Activated CD4-positive, alpha-beta T cell treated with anti-CD3 and anti-CD28 coated beads for 36 hours (primary cell): ENCODE measurements around the gene CHRNA5. TPM values are rescaled to one million over a fixed set of nuclear protein-coding genes. Genes with fewer than 3 reads are reported as not detected.

Experiments
- ATAC-seq: fragments of 200-7000 bp; cut with Tn5 transposase; one replicate; pipeline ENCODE4 v1.10.0; 2021; ENCODE audit warnings: mild to moderate bottlenecking, moderate library complexity
- CTCF ChIA-PET: fragments of 350-600 bp; sonication (Branson Sonifier 250); formaldehyde crosslinking; loops from one replicate; lab custom pipeline; 2021; ENCODE audit warnings: antibody characterized with exemption; lab: Charles Lee
- POLR2A ChIA-PET: fragments of 350-600 bp; sonication (Branson Sonifier 250); formaldehyde crosslinking; loops from one replicate; lab custom pipeline; 2021; ENCODE audit warnings: antibody characterized with exemption, inconsistent platforms; lab: Charles Lee
- DNase-seq: peaks from one replicate; pipeline ENCODE4 v3.0.0-alpha.2; 2020
- H3K27ac Mint-ChIP-seq: one replicate; pipeline ENCODE4 v1.8.0; 2021; ENCODE audit warnings: mixed read lengths
- H3K27me3 Mint-ChIP-seq: one replicate; pipeline ENCODE4 v1.8.0; 2021; ENCODE audit warnings: mixed read lengths
- H3K36me3 Mint-ChIP-seq: one replicate; pipeline ENCODE4 v1.8.0; 2021; ENCODE audit warnings: low read depth, mixed read lengths
- H3K4me1 Mint-ChIP-seq: one replicate; pipeline ENCODE4 v1.8.0; 2021; ENCODE audit warnings: mixed read lengths
- H3K4me3 Mint-ChIP-seq: one replicate; pipeline ENCODE4 v1.8.0; 2021; ENCODE audit warnings: mild to moderate bottlenecking, moderate library complexity, mixed read lengths
- H3K9me3 Mint-ChIP-seq: one replicate; pipeline ENCODE4 v1.8.0; 2021; ENCODE audit warnings: low read depth, mixed read lengths
- intact Hi-C, 2 experiments: fragments of 100-400 bp; cut with DNase I in 1 of 2; cut with micrococcal nuclease in 1 of 2; formaldehyde crosslinking; loops; one replicate each; pipeline versions ENCODE4 v1.14.2 to v1.15.1; 2022 to 2024; cut with DNase I, micrococcal nuclease
- total RNA-seq, 2 experiments: library from RNA; stranded (reverse); gene quantifications; one replicate each; pipeline ENCODE4 v1.2.3, GENCODE V29; 2021

CHRNA5 gene
- total RNA-seq, 2 experiments from 2014 or later = 6.5 to 8.5 TPM

DNA sequence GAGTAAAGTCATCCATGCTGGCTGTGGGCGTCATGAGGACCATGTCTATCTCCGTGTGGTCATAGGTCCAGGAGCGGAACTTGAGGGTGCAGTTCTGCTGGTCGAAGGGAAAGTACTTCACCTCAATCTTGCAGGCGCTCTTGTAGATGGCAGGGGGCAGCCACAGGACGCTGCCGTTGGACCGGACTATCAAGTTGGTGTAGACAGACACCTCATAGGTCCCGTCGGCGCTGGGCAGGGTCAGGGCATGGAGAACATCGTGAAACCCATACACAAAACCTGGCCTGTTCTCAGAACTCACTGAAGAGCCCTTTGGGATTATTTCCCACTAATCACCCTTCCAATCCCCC lies 64.4 kb downstream of the CHRNA5 start:
- POLR2A ChIA-PET = no interaction called here
- Mint-ChIP-seq H3K27ac (no peak overlapping the region), H3K4me1 (no peaks in the 10 kb centered on the region), H3K4me3 (no peak overlapping the region), H3K36me3 (no peaks in the 10 kb centered on the region), H3K9me3 (peaks cover 2% of the 10 kb centered on the region), H3K27me3 (peaks cover 4% of the 10 kb centered on the region)
- DNase-seq (no peak), ATAC-seq (no peak)
- CTCF ChIA-PET = no interaction called here
- intact Hi-C loops = no loop called here

DNA sequence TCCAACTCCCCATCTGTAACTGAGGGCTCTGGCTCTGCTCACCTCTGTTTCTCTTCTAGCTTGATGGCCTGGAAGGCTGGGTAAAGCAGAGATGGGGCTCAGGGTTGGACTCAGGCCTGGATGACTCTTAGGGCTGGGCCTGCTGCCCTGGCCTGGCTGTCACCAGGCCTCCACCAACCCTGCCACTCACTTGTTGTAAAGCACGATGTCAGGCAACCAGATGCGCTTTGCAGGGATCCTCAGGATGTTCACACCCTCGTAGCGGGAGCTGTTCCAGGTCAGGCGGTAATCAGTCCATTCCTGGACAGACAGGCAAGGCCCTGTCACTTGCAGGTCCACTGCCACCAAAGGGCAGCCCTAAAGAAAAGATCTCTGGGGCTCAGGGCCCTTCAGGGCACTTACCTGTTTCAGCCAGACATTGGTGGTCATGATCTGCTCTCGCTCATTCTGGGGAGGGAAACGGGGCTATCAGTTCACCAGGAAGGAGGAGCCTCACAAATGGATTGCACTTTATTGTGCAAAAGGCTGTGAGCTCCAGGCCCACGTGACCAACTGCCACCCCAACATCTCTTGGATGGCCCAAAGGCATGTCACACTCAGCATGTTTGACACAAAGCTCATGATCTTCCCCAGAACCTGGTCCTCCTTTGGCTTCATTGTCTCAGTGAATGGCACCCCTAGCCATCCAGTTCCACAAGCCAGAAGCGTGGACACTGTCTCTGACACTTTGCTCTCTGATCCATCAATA lies 65.7 kb downstream of the CHRNA5 start:
- Mint-ChIP-seq H3K9me3 (peaks cover 2% of the 10 kb centered on the region), H3K4me3 (no peak overlapping the region), H3K27me3 (peaks cover 4% of the 10 kb centered on the region), H3K4me1 (no peaks in the 10 kb centered on the region), H3K27ac (no peak overlapping the region), H3K36me3 (no peaks in the 10 kb centered on the region)
- POLR2A ChIA-PET = no interaction called here
- ATAC-seq (no peak), DNase-seq (no peak)
- CTCF ChIA-PET = interaction anchor here (0.7 kb wide), 1 partner anchor 21 kb away, joined by 3 read pairs; no protein-coding TSS in a partner anchor
- intact Hi-C loops = no loop called here

DNA sequence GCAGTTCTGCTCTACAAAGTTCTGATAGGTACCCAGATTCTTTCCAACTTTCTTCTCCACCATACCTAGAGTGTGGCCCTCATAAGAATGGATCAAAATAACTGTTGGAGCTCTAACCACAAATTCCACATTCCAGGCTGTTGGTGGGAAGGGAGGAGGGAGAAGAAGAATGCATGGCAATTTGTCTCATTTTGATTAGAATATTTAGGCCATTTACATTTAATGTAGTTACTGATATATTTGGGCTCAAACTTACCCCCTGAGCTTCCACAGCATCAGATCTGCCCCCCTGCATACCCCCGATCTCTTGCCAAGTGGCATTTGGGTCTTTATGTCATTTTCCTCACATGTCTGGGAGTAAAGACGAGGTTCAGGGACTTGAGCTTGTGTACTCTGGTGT lies 68.0 kb downstream of the CHRNA5 start:
- DNase-seq = no peak
- H3K27me3 Mint-ChIP-seq = peaks cover 2% of the 10 kb centered on the region
- H3K4me1 Mint-ChIP-seq = no peaks in the 10 kb centered on the region
- no peaks in the 10 kb centered on the region for H3K36me3 Mint-ChIP-seq
- peaks cover 2% of the 10 kb centered on the region for H3K9me3 Mint-ChIP-seq
- H3K27ac Mint-ChIP-seq = no peak overlapping the region
- intact Hi-C loops = no loop called here
- CTCF ChIA-PET = interaction anchor here (1.5 kb wide), 1 partner anchor 77 kb away, joined by 5 read pairs; no protein-coding TSS in a partner anchor
- POLR2A ChIA-PET = no interaction called here
- no peak for ATAC-seq
- no peak overlapping the region for H3K4me3 Mint-ChIP-seq

- Mint-ChIP-seq H3K27ac (no peak overlapping the region), H3K27me3 (peaks cover 6% of the 10 kb centered on the region), H3K4me1 (no peaks in the 10 kb centered on the region), H3K36me3 (no peaks in the 10 kb centered on the region), H3K9me3 (peaks cover 2% of the 10 kb centered on the region), H3K4me3 (no peak overlapping the region)
- CTCF ChIA-PET = interaction anchor here (0.7 to 1.5 kb wide), 3 partner anchors 73 to 105 kb away, joined by 3 to 5 read pairs (median 3); no protein-coding TSS in a partner anchor
- ATAC-seq = no peak
- intact Hi-C loops = no loop called here
- DNase-seq = no peak
- POLR2A ChIA-PET = no interaction called here
These were observed 69.2 kb downstream of the CHRNA5 start for GRCh38 chr15:78634210-78635145.

- Mint-ChIP-seq H3K27me3 (peaks cover 8% of the 10 kb centered on the region), H3K9me3 (peaks cover 2% of the 10 kb centered on the region), H3K4me1 (no peaks in the 10 kb centered on the region), H3K4me3 (no peak overlapping the region), H3K36me3 (no peaks in the 10 kb centered on the region), H3K27ac (no peak overlapping the region)
- ATAC-seq (no peak), DNase-seq (no peak)
- CTCF ChIA-PET = interaction anchor here (0.7 to 0.8 kb wide), 2 partner anchors 72 to 104 kb away, joined by 3 read pairs; no protein-coding TSS in a partner anchor
- POLR2A ChIA-PET = no interaction called here
- intact Hi-C loops = no loop called here
These were observed 70.0 kb downstream of the CHRNA5 start for GRCh38 chr15:78635346-78635745.

DNA sequence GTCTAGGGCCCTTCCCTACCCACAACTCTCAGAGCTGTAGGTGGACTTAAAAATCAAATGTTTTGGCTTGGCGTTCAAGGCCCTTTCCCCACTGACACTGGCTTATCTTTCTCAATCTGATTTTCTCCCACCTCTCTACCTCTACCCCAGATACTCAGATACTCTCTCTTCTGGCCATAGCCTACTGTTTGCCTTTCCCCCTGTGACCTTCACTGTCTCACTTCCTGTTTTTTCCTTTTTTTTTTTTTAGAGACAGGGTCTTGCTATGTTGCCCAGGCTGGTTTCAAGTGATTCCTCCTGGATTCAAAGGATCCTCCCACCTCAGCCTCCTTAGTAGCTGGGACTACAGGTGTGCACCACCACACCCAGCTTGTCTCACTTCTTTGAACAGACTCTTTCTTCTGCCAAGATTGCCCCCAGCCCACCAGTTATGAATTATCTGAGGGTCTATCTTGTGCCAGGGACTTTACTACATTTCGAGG lies 71.1 kb downstream of the CHRNA5 start:
- ATAC-seq = no peak
- CTCF ChIA-PET = interaction anchor here (0.7 to 4.2 kb wide), 2 partner anchors 17 to 73 kb away, joined by 3 to 33 read pairs; no protein-coding TSS in a partner anchor
- intact Hi-C loops = no loop called here

DNA sequence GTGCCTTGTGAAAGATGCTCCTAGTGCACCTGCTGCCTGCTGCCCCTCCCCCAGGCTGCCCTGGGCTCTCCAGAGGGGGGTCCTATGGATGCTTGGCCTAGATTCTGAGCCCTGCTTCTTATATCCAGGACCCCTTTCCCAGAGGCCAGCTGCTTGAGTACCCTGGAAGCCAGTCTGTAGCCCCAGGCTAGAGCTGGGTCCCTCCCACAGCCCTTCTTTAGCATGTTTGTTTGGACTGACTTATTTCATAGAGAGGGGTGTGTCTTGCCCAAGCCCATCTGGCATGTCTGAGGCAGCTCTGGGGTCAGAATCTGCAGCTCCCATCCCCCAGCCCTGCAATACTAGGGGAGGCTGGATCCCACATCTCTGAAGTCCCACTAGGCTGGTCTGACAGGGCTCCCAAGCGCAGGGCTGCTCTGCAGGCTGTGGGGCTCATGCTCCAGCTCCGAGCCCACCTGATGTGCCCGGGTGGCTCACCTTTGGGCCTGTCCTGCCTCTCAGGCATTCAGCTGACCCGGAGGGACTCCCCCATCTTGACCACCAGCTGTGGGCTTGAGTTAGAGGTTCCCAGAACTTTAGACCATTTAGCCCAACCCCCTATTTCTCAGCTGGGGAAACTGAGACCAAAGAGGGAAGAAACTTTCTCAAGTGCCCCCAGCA lies 72.6 kb downstream of the CHRNA5 start:
- intact Hi-C loops = loop anchor here (1.0 kb wide), 2 partner anchors 71 to 113 kb away; no protein-coding TSS in a partner anchor
- ATAC-seq (no peak), DNase-seq (no peak)
- Mint-ChIP-seq H3K4me3 (no peak overlapping the region), H3K27ac (no peak overlapping the region), H3K4me1 (peaks cover 8% of the 10 kb centered on the region), H3K27me3 (peaks cover 19% of the 10 kb centered on the region), H3K9me3 (peaks cover 1% of the 10 kb centered on the region), H3K36me3 (no peaks in the 10 kb centered on the region)
- ChIA-PET CTCF (interaction anchor here (0.6 to 4.2 kb wide), 12 partner anchors 9 to 113 kb away, joined by 3 to 33 read pairs (median 4); no protein-coding TSS in a partner anchor), POLR2A (interaction anchor here (0.6 kb wide), 1 partner anchor 117 kb away, joined by 3 read pairs; no protein-coding TSS in a partner anchor)

More for the DNA sequence above, 71.1 kb downstream of the CHRNA5 start:
- peaks cover 2% of the 10 kb centered on the region for H3K9me3 Mint-ChIP-seq
- H3K4me1 Mint-ChIP-seq = peaks cover 3% of the 10 kb centered on the region
- POLR2A ChIA-PET = interaction anchor here (0.6 kb wide), 1 partner anchor 107 kb away, joined by 3 read pairs; no protein-coding TSS in a partner anchor
- no peaks in the 10 kb centered on the region for H3K36me3 Mint-ChIP-seq
- no peak for DNase-seq
- no peak overlapping the region for H3K4me3 Mint-ChIP-seq
- H3K27ac Mint-ChIP-seq = no peak overlapping the region
- peaks cover 14% of the 10 kb centered on the region for H3K27me3 Mint-ChIP-seq

DNA sequence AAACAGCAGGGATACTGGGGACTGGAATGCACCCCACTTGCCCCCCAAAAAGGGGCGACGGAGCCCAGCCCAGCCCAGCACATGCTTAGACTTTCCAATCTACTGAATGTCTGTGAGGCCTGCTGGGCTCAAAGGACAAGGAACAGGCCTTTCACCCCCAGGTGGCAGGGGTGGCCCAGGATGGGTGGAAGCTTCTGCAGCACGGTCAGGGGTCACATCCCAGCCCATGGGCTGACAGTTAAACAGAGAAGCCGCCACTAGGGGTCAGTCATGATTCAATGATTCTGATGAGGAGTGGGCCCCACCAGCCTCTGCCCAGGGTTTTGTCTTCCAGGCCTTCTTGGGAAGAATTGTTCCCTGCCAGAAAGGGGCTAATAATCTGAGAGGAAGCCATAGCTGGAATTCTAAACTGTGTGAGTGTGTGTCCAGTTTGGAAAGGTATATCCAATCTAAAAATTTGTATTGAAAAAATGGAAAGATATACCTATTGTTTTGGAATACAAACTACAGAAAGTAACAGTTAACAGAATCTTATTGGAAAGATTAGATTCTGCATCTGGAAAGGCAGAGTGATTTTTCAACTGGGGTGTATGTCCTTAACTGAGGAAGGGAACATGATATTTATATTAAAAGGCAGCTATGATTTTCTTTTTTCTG lies 73.5 kb downstream of the CHRNA5 start:
- intact Hi-C loops = loop anchor here (1.0 kb wide), 2 partner anchors 71 to 113 kb away; no protein-coding TSS in a partner anchor
- DNase-seq (peak; percentile 78), ATAC-seq (peak; percentile 65)
- Mint-ChIP-seq H3K4me3 (no peak overlapping the region), H3K27me3 (peaks cover 19% of the 10 kb centered on the region), H3K36me3 (no peaks in the 10 kb centered on the region), H3K27ac (no peak overlapping the region), H3K9me3 (no peaks in the 10 kb centered on the region), H3K4me1 (peaks cover 8% of the 10 kb centered on the region)
- ChIA-PET CTCF (interaction anchor here (0.6 to 4.2 kb wide), 14 partner anchors 12 to 140 kb away, joined by 3 to 33 read pairs (median 4); partner anchors contain the start of gene CHRNA5), POLR2A (no interaction called here)

DNA sequence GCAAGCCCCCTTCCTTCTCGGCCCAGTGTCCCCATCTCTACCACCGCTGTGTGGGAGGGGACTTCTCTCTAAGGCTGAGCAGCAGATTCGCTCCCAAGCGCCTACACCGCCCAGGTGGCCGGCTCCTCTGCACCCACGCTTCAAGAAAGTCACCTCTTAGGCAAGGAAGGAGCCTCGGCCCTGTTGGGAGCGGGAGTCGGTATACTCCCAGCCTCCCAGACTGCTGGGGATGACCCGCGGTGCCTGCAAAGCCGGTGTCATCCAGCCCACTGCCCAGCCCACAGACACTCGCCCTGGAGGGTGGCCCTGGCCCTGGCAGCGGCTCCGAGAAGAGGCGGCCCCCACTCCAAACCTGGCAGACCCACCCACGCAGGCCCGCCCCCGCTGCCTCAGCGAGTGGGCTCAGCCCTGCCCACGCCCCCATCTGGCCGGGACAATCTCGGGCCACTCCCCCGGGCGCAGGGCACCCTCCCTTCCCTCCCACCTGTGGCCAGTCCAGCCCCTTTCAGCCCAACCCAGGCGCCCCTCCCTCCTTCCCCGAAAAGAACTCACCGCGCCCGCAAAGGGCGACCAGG lies 75.3 kb downstream of the CHRNA5 start:
- DNase-seq (no peak), ATAC-seq (no peak)
- Mint-ChIP-seq H3K9me3 (no peaks in the 10 kb centered on the region), H3K36me3 (no peaks in the 10 kb centered on the region), H3K27me3 (peaks cover 19% of the 10 kb centered on the region), H3K27ac (no peak overlapping the region), H3K4me1 (peaks cover 8% of the 10 kb centered on the region), H3K4me3 (peak overlapping the region; percentile 44)
- ChIA-PET POLR2A (no interaction called here), CTCF (interaction anchor here (0.6 to 4.2 kb wide), 8 partner anchors 17 to 171 kb away, joined by 3 to 33 read pairs (median 4); no protein-coding TSS in a partner anchor)
- intact Hi-C loops = no loop called here
